Activated effector memory CD4-positive, alpha-beta T cell treated with Interleukin-2 at 50 U/mL for 16 hours (primary cell): ENCODE data around the gene GPR6.

Source experiments
- DNase-seq: peaks from one replicate; pipeline ENCODE4 v3.0.0-alpha.2; 2020

Gene GPR6

GRCh38 chr6:110002676-110003075, 24.6 kb downstream of the GPR6 start:
- no peak for DNase-seq

GRCh38 chr6:110013386-110013785, 35.3 kb downstream of the GPR6 start:
- DNase-seq: no peak

- no peak for DNase-seq
Measured at GRCh38 chr6:110015206-110015605, 37.1 kb downstream of the GPR6 start.

GRCh38 chr6:110017306-110017705, 39.2 kb downstream of the GPR6 start:
- no peak for DNase-seq

GRCh38 chr6:110017946-110018345, 39.8 kb downstream of the GPR6 start:
- DNase-seq: no peak

- DNase-seq: no peak
Measured at GRCh38 chr6:110018486-110018885, 40.4 kb downstream of the GPR6 start.

- DNase-seq: no peak
Measured at GRCh38 chr6:110020888-110021287, 42.8 kb downstream of the GPR6 start.

- DNase-seq: no peak
Measured at GRCh38 chr6:110029144-110029543, 51.0 kb downstream of the GPR6 start.
